ENCODE data around the gene IPCEF1.

Gene IPCEF1

GRCh38 chr6:154170106-154170505 lies 186.5 kb downstream of the IPCEF1 start:
- H3K4me3 ChIP-seq (ENCODE audit: control insufficient read depth, low read depth, low read length), result no peak overlapping the region
- DNase-seq (ENCODE audit: low read depth), result no peak
- no peak for TF ChIP-seq CTCF (IDR thresholded peaks at IDR 0.05; ENCODE audit: control insufficient read depth, insufficient read depth, low read depth, low read length, missing control alignments)

GRCh38 chr6:154169193-154169847 lies 187.3 kb downstream of the IPCEF1 start:
- H3K4me3 ChIP-seq (ENCODE audit: control insufficient read depth, low read depth, low read length), result no peak overlapping the region
- DNase-seq (ENCODE audit: low read depth), result no peak
- TF ChIP-seq CTCF (IDR thresholded peaks at IDR 0.05; ENCODE audit: control insufficient read depth, insufficient read depth, low read depth, low read length, missing control alignments), result no peak

GRCh38 chr6:154167126-154167525 lies 189.5 kb downstream of the IPCEF1 start:
- no peak for TF ChIP-seq CTCF (IDR thresholded peaks at IDR 0.05; ENCODE audit: control insufficient read depth, insufficient read depth, low read depth, low read length, missing control alignments)
- no peak for DNase-seq (ENCODE audit: low read depth)
- no peak overlapping the region for H3K4me3 ChIP-seq (ENCODE audit: control insufficient read depth, low read depth, low read length)

- no peak for DNase-seq (ENCODE audit: low read depth)
- no peak for TF ChIP-seq CTCF (IDR thresholded peaks at IDR 0.05; ENCODE audit: control insufficient read depth, insufficient read depth, low read depth, low read length, missing control alignments)
- no peak overlapping the region for H3K4me3 ChIP-seq (ENCODE audit: control insufficient read depth, low read depth, low read length)
Observed at GRCh38 chr6:154166140-154166539, 190.5 kb downstream of the IPCEF1 start.

- no peak for TF ChIP-seq CTCF (IDR thresholded peaks at IDR 0.05; ENCODE audit: control insufficient read depth, insufficient read depth, low read depth, low read length, missing control alignments)
- H3K4me3 ChIP-seq (ENCODE audit: control insufficient read depth, low read depth, low read length), result no peak overlapping the region
- no peak for DNase-seq (ENCODE audit: low read depth)
Observed at GRCh38 chr6:154165478-154165877, 191.1 kb downstream of the IPCEF1 start.

- DNase-seq (ENCODE audit: low read depth), result peak; percentile 74
- no peak overlapping the region for H3K4me3 ChIP-seq (ENCODE audit: control insufficient read depth, low read depth, low read length)
- no peak for TF ChIP-seq CTCF (IDR thresholded peaks at IDR 0.05; ENCODE audit: control insufficient read depth, insufficient read depth, low read depth, low read length, missing control alignments)
Observed at GRCh38 chr6:154164397-154164796, 192.2 kb downstream of the IPCEF1 start.

All from AG09309 (cell line).